Measurements from ENCODE around the gene C12orf42.

Gene C12orf42

GRCh38 chr12:103312742-103313354 is 182.9 kb downstream of the C12orf42 start:
- H3K27me3 Mint-ChIP-seq: no peaks in the 10 kb centered on the region

GRCh38 chr12:103310546-103311270 is 185.1 kb downstream of the C12orf42 start:
- H3K4me3 Mint-ChIP-seq: no peak overlapping the region
- peaks cover 5% of the 10 kb centered on the region for H3K9me3 Mint-ChIP-seq
- no peaks in the 10 kb centered on the region for H3K27me3 Mint-ChIP-seq
- H3K27ac Mint-ChIP-seq: no peak overlapping the region
- H3K4me1 Mint-ChIP-seq (ENCODE audit: low read depth): peaks cover 6% of the 10 kb centered on the region
- H3K36me3 Mint-ChIP-seq (ENCODE audit: low read depth): no peaks in the 10 kb centered on the region

More at GRCh38 chr12:103312742-103313354, 182.9 kb downstream of the C12orf42 start:
- Mint-ChIP-seq H3K4me1 (ENCODE audit: low read depth) (peaks cover 6% of the 10 kb centered on the region), H3K27ac (no peak overlapping the region), H3K9me3 (peaks cover 13% of the 10 kb centered on the region), H3K4me3 (no peak overlapping the region), H3K36me3 (ENCODE audit: low read depth) (peaks cover 9% of the 10 kb centered on the region)

- Mint-ChIP-seq H3K27me3 (no peaks in the 10 kb centered on the region), H3K4me3 (no peak overlapping the region), H3K9me3 (no peaks in the 10 kb centered on the region), H3K36me3 (ENCODE audit: low read depth) (no peaks in the 10 kb centered on the region), H3K4me1 (ENCODE audit: low read depth) (no peaks in the 10 kb centered on the region), H3K27ac (no peak overlapping the region)
These were observed 187.4 kb downstream of the C12orf42 start for GRCh38 chr12:103308396-103308795.

GRCh38 chr12:103303484-103303883 is 192.3 kb downstream of the C12orf42 start:
- Mint-ChIP-seq H3K27ac (no peak overlapping the region), H3K9me3 (no peaks in the 10 kb centered on the region), H3K36me3 (ENCODE audit: low read depth) (no peaks in the 10 kb centered on the region), H3K4me3 (no peak overlapping the region), H3K27me3 (peaks cover 5% of the 10 kb centered on the region), H3K4me1 (ENCODE audit: low read depth) (no peaks in the 10 kb centered on the region)

GRCh38 chr12:103301642-103302591 is 193.9 kb downstream of the C12orf42 start:
- Mint-ChIP-seq H3K27ac (no peak overlapping the region), H3K4me1 (ENCODE audit: low read depth) (no peaks in the 10 kb centered on the region)

GRCh38 chr12:103288016-103288415 is 207.8 kb downstream of the C12orf42 start:
- Mint-ChIP-seq H3K4me1 (ENCODE audit: low read depth) (no peaks in the 10 kb centered on the region), H3K27ac (no peak overlapping the region), H3K4me3 (no peak overlapping the region), H3K36me3 (ENCODE audit: low read depth) (no peaks in the 10 kb centered on the region), H3K27me3 (no peaks in the 10 kb centered on the region), H3K9me3 (peaks cover 13% of the 10 kb centered on the region)

More at GRCh38 chr12:103301642-103302591, 193.9 kb downstream of the C12orf42 start:
- Mint-ChIP-seq H3K4me3 (no peak overlapping the region), H3K36me3 (ENCODE audit: low read depth) (no peaks in the 10 kb centered on the region), H3K9me3 (no peaks in the 10 kb centered on the region), H3K27me3 (peaks cover 5% of the 10 kb centered on the region)

- H3K4me3 Mint-ChIP-seq: no peak overlapping the region
- no peak overlapping the region for H3K27ac Mint-ChIP-seq
- H3K4me1 Mint-ChIP-seq (ENCODE audit: low read depth): peaks cover 9% of the 10 kb centered on the region
- H3K9me3 Mint-ChIP-seq: no peaks in the 10 kb centered on the region
- no peaks in the 10 kb centered on the region for H3K27me3 Mint-ChIP-seq
- H3K36me3 Mint-ChIP-seq (ENCODE audit: low read depth): no peaks in the 10 kb centered on the region
These were observed 213.6 kb downstream of the C12orf42 start for GRCh38 chr12:103282124-103282523.

- H3K4me1 Mint-ChIP-seq (ENCODE audit: low read depth): peaks cover 9% of the 10 kb centered on the region
- no peaks in the 10 kb centered on the region for H3K27me3 Mint-ChIP-seq
- H3K4me3 Mint-ChIP-seq: peak overlapping the region; percentile 51
- H3K9me3 Mint-ChIP-seq: no peaks in the 10 kb centered on the region
- no peak overlapping the region for H3K27ac Mint-ChIP-seq
- H3K36me3 Mint-ChIP-seq (ENCODE audit: low read depth): no peaks in the 10 kb centered on the region
These were observed 216.3 kb downstream of the C12orf42 start for GRCh38 chr12:103279444-103279843.

GRCh38 chr12:103278329-103278728 is 217.4 kb downstream of the C12orf42 start:
- no peak overlapping the region for H3K4me3 Mint-ChIP-seq
- H3K4me1 Mint-ChIP-seq (ENCODE audit: low read depth): peaks cover 9% of the 10 kb centered on the region
- H3K27ac Mint-ChIP-seq: no peak overlapping the region
- no peaks in the 10 kb centered on the region for H3K36me3 Mint-ChIP-seq (ENCODE audit: low read depth)
- H3K27me3 Mint-ChIP-seq: no peaks in the 10 kb centered on the region
- H3K9me3 Mint-ChIP-seq: no peaks in the 10 kb centered on the region

GRCh38 chr12:103273645-103274044 is 222.1 kb downstream of the C12orf42 start:
- no peaks in the 10 kb centered on the region for H3K36me3 Mint-ChIP-seq (ENCODE audit: low read depth)
- H3K4me1 Mint-ChIP-seq (ENCODE audit: low read depth): peaks cover 14% of the 10 kb centered on the region
- H3K9me3 Mint-ChIP-seq: no peaks in the 10 kb centered on the region
- H3K27me3 Mint-ChIP-seq: no peaks in the 10 kb centered on the region
- H3K27ac Mint-ChIP-seq: no peak overlapping the region
- no peak overlapping the region for H3K4me3 Mint-ChIP-seq

- H3K36me3 Mint-ChIP-seq (ENCODE audit: low read depth): no peaks in the 10 kb centered on the region
- H3K9me3 Mint-ChIP-seq: no peaks in the 10 kb centered on the region
- H3K4me1 Mint-ChIP-seq (ENCODE audit: low read depth): peaks cover 12% of the 10 kb centered on the region
- H3K4me3 Mint-ChIP-seq: no peak overlapping the region
- H3K27me3 Mint-ChIP-seq: no peaks in the 10 kb centered on the region
- H3K27ac Mint-ChIP-seq: no peak overlapping the region
These were observed 222.8 kb downstream of the C12orf42 start for GRCh38 chr12:103272949-103273348.

GRCh38 chr12:103269946-103270345 is 225.8 kb downstream of the C12orf42 start:
- H3K4me1 Mint-ChIP-seq (ENCODE audit: low read depth): peaks cover 12% of the 10 kb centered on the region
- no peaks in the 10 kb centered on the region for H3K27me3 Mint-ChIP-seq
- H3K4me3 Mint-ChIP-seq: no peak overlapping the region
- H3K9me3 Mint-ChIP-seq: no peaks in the 10 kb centered on the region
- H3K27ac Mint-ChIP-seq: no peak overlapping the region
- no peaks in the 10 kb centered on the region for H3K36me3 Mint-ChIP-seq (ENCODE audit: low read depth)

GRCh38 chr12:103268831-103269514 is 226.8 kb downstream of the C12orf42 start:
- peak overlapping the region; percentile 17 for H3K27ac Mint-ChIP-seq
- H3K4me1 Mint-ChIP-seq (ENCODE audit: low read depth): peaks cover 12% of the 10 kb centered on the region
- no peak overlapping the region for H3K4me3 Mint-ChIP-seq

GRCh38 chr12:103257763-103258162 is 238.0 kb downstream of the C12orf42 start:
- Mint-ChIP-seq H3K27me3 (no peaks in the 10 kb centered on the region), H3K9me3 (peaks cover 4% of the 10 kb centered on the region), H3K36me3 (ENCODE audit: low read depth) (no peaks in the 10 kb centered on the region), H3K27ac (no peak overlapping the region), H3K4me1 (ENCODE audit: low read depth) (no peaks in the 10 kb centered on the region), H3K4me3 (no peak overlapping the region)

More at GRCh38 chr12:103268831-103269514, 226.8 kb downstream of the C12orf42 start:
- Mint-ChIP-seq H3K9me3 (no peaks in the 10 kb centered on the region), H3K27me3 (no peaks in the 10 kb centered on the region), H3K36me3 (ENCODE audit: low read depth) (no peaks in the 10 kb centered on the region)

Measured in stimulated activated naive CD8-positive, alpha-beta T cell treated with anti-CD3 and anti-CD28 coated beads, Interleukin-15, Interleukin-2, amounts not matched to agents 100 ng/mL and 50 ng/mL, for 24 hours (primary cell).